Measurements from ENCODE around the gene LSM4. TPM values are rescaled to one million over a fixed set of nuclear protein-coding genes. Genes with fewer than 3 reads are reported as not detected.
"Not testable (repeated sequence)": the region's sequence is repeated elsewhere in the genome, so short reads cannot be mapped to it uniquely, and the experiment has no call there.

Gene LSM4
- total RNA-seq, 2 experiments from 2014 or later: 40.2 to 47.4 TPM

GRCh38 chr19:18362934-18363542, 40.2 kb upstream of the LSM4 start:
- no peaks in the 10 kb centered on the region for H3K4me1 ChIP-seq (ENCODE audit: insufficient read depth, low read length)
- H3K4me1 Mint-ChIP-seq (ENCODE audit: low read depth): no peaks in the 10 kb centered on the region
- no peaks in the 10 kb centered on the region for H3K27me3 Mint-ChIP-seq
- DNase-seq (no peak), ATAC-seq (ENCODE audit: poor library complexity) (no peak)
- no peak overlapping the region for H3K27ac ChIP-seq (ENCODE audit: low read depth in 1 of 2, low read length in 2 of 2)
- H3K9me3 Mint-ChIP-seq: no peaks in the 10 kb centered on the region
- no peak for TF ChIP-seq CTCF (IDR thresholded peaks at IDR 0.05)
- POLR2A ChIA-PET: no interaction called here
- peaks cover 35% of the 10 kb centered on the region for H3K36me3 ChIP-seq (ENCODE audit: insufficient read depth, low read length)
- CTCF ChIA-PET: interaction anchor here (1.1 kb wide), 1 partner anchor 25 kb away, joined by 3 read pairs; no protein-coding TSS in a partner anchor
- H3K36me3 Mint-ChIP-seq (ENCODE audit: low read depth): peaks cover 63% of the 10 kb centered on the region
- no peaks in the 10 kb centered on the region for H3K27me3 ChIP-seq (ENCODE audit: control insufficient read depth in 1 of 2, insufficient read depth in 2 of 2, low read length in 2 of 2)
- intact Hi-C loops (cut with DNase I, micrococcal nuclease): no loop called here
- H3K4me3 Mint-ChIP-seq: no peak overlapping the region
- no peak overlapping the region for H3K27ac Mint-ChIP-seq
- peaks cover 0 to 10% of the 10 kb centered on the region in 2 experiments for H3K9me3 ChIP-seq (ENCODE audit: control insufficient read depth in 1 of 2, insufficient read depth in 1 of 2, low read length in 2 of 2)
- no peak overlapping the region for H3K4me3 ChIP-seq (ENCODE audit: low read length)

DNA sequence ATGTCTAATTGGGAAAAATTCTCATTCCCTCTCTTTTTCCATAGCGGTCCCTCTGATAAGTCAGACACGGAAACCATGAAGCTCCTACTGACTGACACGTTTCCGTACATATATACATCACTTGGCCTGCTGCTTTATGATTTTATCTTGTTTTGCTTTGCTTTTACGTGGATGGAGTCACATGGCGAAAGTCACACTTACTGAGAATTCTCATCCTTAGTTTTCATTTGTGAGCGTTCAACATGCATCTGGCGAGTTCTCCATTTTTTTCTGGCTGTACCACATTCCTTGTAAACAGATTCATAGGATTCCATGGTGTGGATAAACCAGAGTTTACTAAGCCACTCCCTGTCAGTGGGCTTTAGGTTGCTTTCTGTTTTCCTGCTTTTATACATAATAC, 38.8 kb upstream of the LSM4 start:
- Histone ChIP-seq H3K4me3 (ENCODE audit: low read length) (no peak overlapping the region), H3K27me3 (ENCODE audit: control insufficient read depth in 1 of 2, insufficient read depth in 2 of 2, low read length in 2 of 2) (no peaks in the 10 kb centered on the region), H3K9me3 (ENCODE audit: control insufficient read depth in 1 of 2, insufficient read depth in 1 of 2, low read length in 2 of 2) (peaks cover 0 to 10% of the 10 kb centered on the region in 2 experiments), H3K27ac (ENCODE audit: low read depth in 1 of 2, low read length in 2 of 2) (no peak overlapping the region), H3K4me1 (ENCODE audit: insufficient read depth, low read length) (no peaks in the 10 kb centered on the region), H3K36me3 (ENCODE audit: insufficient read depth, low read length) (peaks cover 49% of the 10 kb centered on the region)
- Mint-ChIP-seq H3K9me3 (no peaks in the 10 kb centered on the region), H3K27ac (no peak overlapping the region), H3K27me3 (no peaks in the 10 kb centered on the region), H3K36me3 (ENCODE audit: low read depth) (peaks cover 77% of the 10 kb centered on the region), H3K4me1 (ENCODE audit: low read depth) (no peaks in the 10 kb centered on the region), H3K4me3 (no peak overlapping the region)
- ATAC-seq (ENCODE audit: poor library complexity): no peak
- CTCF ChIA-PET: no interaction called here
- POLR2A ChIA-PET: no interaction called here
- no peak for DNase-seq
- intact Hi-C loops (cut with DNase I, micrococcal nuclease): no loop called here
- no peak for TF ChIP-seq CTCF (IDR thresholded peaks at IDR 0.05)

GRCh38 chr19:18357041-18357440, 34.2 kb upstream of the LSM4 start:
- no peak overlapping the region for H3K27ac ChIP-seq (ENCODE audit: low read depth in 1 of 2, low read length in 2 of 2)
- intact Hi-C loops (cut with DNase I, micrococcal nuclease): no loop called here
- Mint-ChIP-seq H3K4me3 (no peak overlapping the region), H3K27ac (no peak overlapping the region), H3K27me3 (no peaks in the 10 kb centered on the region), H3K36me3 (ENCODE audit: low read depth) (peaks cover 66% of the 10 kb centered on the region), H3K4me1 (ENCODE audit: low read depth) (no peaks in the 10 kb centered on the region), H3K9me3 (no peaks in the 10 kb centered on the region)
- H3K36me3 ChIP-seq (ENCODE audit: insufficient read depth, low read length): peaks cover 38% of the 10 kb centered on the region
- DNase-seq (no peak), ATAC-seq (ENCODE audit: poor library complexity) (no peak)
- no peaks in the 10 kb centered on the region for H3K4me1 ChIP-seq (ENCODE audit: insufficient read depth, low read length)
- H3K9me3 ChIP-seq (ENCODE audit: control insufficient read depth in 1 of 2, insufficient read depth in 1 of 2, low read length in 2 of 2): no peaks in the 10 kb centered on the region
- CTCF ChIA-PET: interaction anchor here (0.8 kb wide), 1 partner anchor 31 kb away, joined by 3 read pairs; no protein-coding TSS in a partner anchor
- POLR2A ChIA-PET: no interaction called here
- TF ChIP-seq CTCF (IDR thresholded peaks at IDR 0.05): no peak
- no peak overlapping the region for H3K4me3 ChIP-seq (ENCODE audit: low read length)
- H3K27me3 ChIP-seq (ENCODE audit: control insufficient read depth in 1 of 2, insufficient read depth in 2 of 2, low read length in 2 of 2): no peaks in the 10 kb centered on the region

DNA sequence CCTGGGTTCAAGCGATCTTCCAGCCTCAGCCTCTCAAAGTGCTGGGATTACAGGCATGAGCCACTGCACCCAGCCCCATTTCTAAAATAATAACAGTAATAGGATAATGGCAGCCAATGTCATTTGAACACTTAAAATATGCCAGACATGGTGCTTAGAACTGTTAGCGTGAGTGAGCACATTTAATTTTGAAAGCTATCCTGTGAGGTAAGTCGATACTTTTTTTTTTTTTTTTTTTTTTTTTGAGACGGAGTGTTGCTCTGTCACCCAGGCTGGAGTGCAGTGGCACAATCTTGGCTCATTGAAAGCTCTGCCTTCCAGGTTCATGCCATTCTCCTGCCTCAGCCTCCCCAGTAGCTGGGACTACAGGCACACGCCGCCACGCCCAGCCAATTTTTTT, 31.9 kb upstream of the LSM4 start:
- H3K27ac ChIP-seq (ENCODE audit: low read depth in 1 of 2, low read length in 2 of 2); H3K4me1 Mint-ChIP-seq (ENCODE audit: low read depth); DNase-seq; H3K9me3 ChIP-seq (ENCODE audit: control insufficient read depth in 1 of 2, insufficient read depth in 1 of 2, low read length in 2 of 2); H3K27me3 Mint-ChIP-seq; intact Hi-C loops (cut with DNase I, micrococcal nuclease); H3K9me3 Mint-ChIP-seq; H3K4me3 ChIP-seq (ENCODE audit: low read length); H3K4me3 Mint-ChIP-seq; H3K27ac Mint-ChIP-seq; POLR2A ChIA-PET; ATAC-seq (ENCODE audit: poor library complexity); H3K27me3 ChIP-seq (ENCODE audit: control insufficient read depth in 1 of 2, insufficient read depth in 2 of 2, low read length in 2 of 2); H3K4me1 ChIP-seq (ENCODE audit: insufficient read depth, low read length): not testable (repeated sequence)
- CTCF ChIA-PET: interaction anchor here (0.6 kb wide), 2 partner anchors 38 to 146 kb away, joined by 3 read pairs; no protein-coding TSS in a partner anchor
- H3K36me3 Mint-ChIP-seq (ENCODE audit: low read depth): peaks cover 62% of the 10 kb centered on the region
- H3K36me3 ChIP-seq (ENCODE audit: insufficient read depth, low read length): peaks cover 24% of the 10 kb centered on the region

Measured in CD4-positive, alpha-beta T cell (primary cell).